ENCODE measurements around the gene RGPD4. TPM values are rescaled to one million over a fixed set of nuclear protein-coding genes. Genes with fewer than 3 reads are reported as not detected.

RGPD4 gene
- total RNA-seq, 1 experiment from 2014 or later = 0.07 TPM

- intact Hi-C loops (cut with micrococcal nuclease) = no loop called here
- DNase-seq (ENCODE audit: low read depth, low spot score) = no peak
- Histone ChIP-seq H3K9me3 (ENCODE audit: control insufficient read depth in 1 of 2, insufficient read depth in 1 of 2, low read depth in 1 of 2, low read length in 2 of 2) (peaks cover 0 to 27% of the 10 kb centered on the region in 2 experiments; a peak in 2 of 4 replicates), H2AFZ (ENCODE audit: low read depth, low read length, poor library complexity, severe bottlenecking) (no peak overlapping the region), H3K4me1 (ENCODE audit: control insufficient read depth in 1 of 2, insufficient read depth in 2 of 2, low read length in 2 of 2) (no peaks in the 10 kb centered on the region), H4K20me1 (ENCODE audit: insufficient read depth) (no peaks in the 10 kb centered on the region), H3K9ac (ENCODE audit: low read length) (no peak overlapping the region), H3K9me2 (ENCODE audit: insufficient read depth) (no peaks in the 10 kb centered on the region), H3K79me2 (ENCODE audit: insufficient read depth, low read length) (no peaks in the 10 kb centered on the region), H3K27me3 (ENCODE audit: insufficient read depth, low read length) (no peaks in the 10 kb centered on the region), H3K36me3 (ENCODE audit: control insufficient read depth in 1 of 2, insufficient read depth in 2 of 2, low read length in 2 of 2) (no peaks in the 10 kb centered on the region), H3K4me2 (ENCODE audit: low read length) (no peak overlapping the region), H3K4me3 (replicated peaks in 1 of 2; ENCODE audit: low read depth in 1 of 2, low read length in 2 of 2) (no peak overlapping the region), H3K27ac (ENCODE audit: low read depth, low read length) (no peak overlapping the region)
- ATAC-seq = no peak
- POLR2A ChIA-PET = no interaction called here
- TF ChIP-seq EZH2phosphoT487 (IDR thresholded peaks at IDR 0.05; ENCODE audit: borderline replicate concordance) (no peak), RAD21 (IDR thresholded peaks at IDR 0.05; ENCODE audit: low read depth) (no peak), ZNF274 (IDR thresholded peaks at IDR 0.05; ENCODE audit: low read depth, low read length) (no peak), ATF3 (IDR thresholded peaks at IDR 0.05) (no peak), FOSL1 (IDR thresholded peaks at IDR 0.05; ENCODE audit: low read depth) (no peak), ZFX (IDR thresholded peaks at IDR 0.05) (no peak), EGR1 (IDR thresholded peaks at IDR 0.05; ENCODE audit: low read depth) (no peak)
- BruUV-seq (replicated peaks) = no TSS peak
- RAD21 ChIA-PET (ENCODE audit: low non-redundant PET in 1 of 2, low total read pairs in 2 of 2, uncharacterized antibody in 2 of 2, unreplicated experiment in 2 of 2) = no interaction called here
- CTCF ChIA-PET = no interaction called here
These were observed 17.7 kb upstream of the RGPD4 start for GRCh38 chr2:107808959-107809358.

- Histone ChIP-seq H3K4me3 (replicated peaks in 1 of 2; ENCODE audit: low read depth in 1 of 2, low read length in 2 of 2) (no peak overlapping the region), H3K9me3 (ENCODE audit: control insufficient read depth in 1 of 2, insufficient read depth in 1 of 2, low read depth in 1 of 2, low read length in 2 of 2) (peaks cover 0 to 28% of the 10 kb centered on the region in 2 experiments; a peak in 2 of 4 replicates), H3K9ac (ENCODE audit: low read length) (no peak overlapping the region), H3K4me2 (ENCODE audit: low read length) (no peak overlapping the region), H3K27me3 (ENCODE audit: insufficient read depth, low read length) (no peaks in the 10 kb centered on the region), H2AFZ (ENCODE audit: low read depth, low read length, poor library complexity, severe bottlenecking) (no peak overlapping the region), H3K79me2 (ENCODE audit: insufficient read depth, low read length) (no peaks in the 10 kb centered on the region), H3K36me3 (ENCODE audit: control insufficient read depth in 1 of 2, insufficient read depth in 2 of 2, low read length in 2 of 2) (no peaks in the 10 kb centered on the region), H3K9me2 (ENCODE audit: insufficient read depth) (no peaks in the 10 kb centered on the region), H3K27ac (ENCODE audit: low read depth, low read length) (no peak overlapping the region), H3K4me1 (ENCODE audit: control insufficient read depth in 1 of 2, insufficient read depth in 2 of 2, low read length in 2 of 2) (no peaks in the 10 kb centered on the region), H4K20me1 (ENCODE audit: insufficient read depth) (no peaks in the 10 kb centered on the region)
- ChIA-PET RAD21 (ENCODE audit: low non-redundant PET in 1 of 2, low total read pairs in 2 of 2, uncharacterized antibody in 2 of 2, unreplicated experiment in 2 of 2) (no interaction called here), POLR2A (no interaction called here), CTCF (no interaction called here)
- no TSS peak for BruUV-seq (replicated peaks)
- DNase-seq (ENCODE audit: low read depth, low spot score) (no peak), ATAC-seq (no peak)
- TF ChIP-seq EGR1 (IDR thresholded peaks at IDR 0.05; ENCODE audit: low read depth) = no peak
- intact Hi-C loops (cut with micrococcal nuclease) = no loop called here
These were observed 16.9 kb upstream of the RGPD4 start for GRCh38 chr2:107809835-107810234.

Data from HCT116 (cell line).